HCT116 (cell line): Measurements from ENCODE around the gene FBXO15. TPM values are rescaled to one million over a fixed set of nuclear protein-coding genes. Genes with fewer than 3 reads are reported as not detected.

ENCODE experiments used
- ATAC-seq: fragments of 200-7000 bp; cut with Tn5 transposase; 2 replicates; pipeline ENCODE4 v1.9.1; 2020; ENCODE audit warnings: mild to moderate bottlenecking, moderate library complexity
- BruUV-seq: library from RNA; stranded (reverse); fragments of 400-500 nt; replicated peaks from 2 replicates; lab custom pipeline; 2021; lab: Mats Ljungman, UMichigan
- CTCF ChIA-PET: fragments of 300-600 bp; sonication (Branson Sonifier 250); formaldehyde crosslinking; loops from one replicate; lab custom pipeline; 2021; ENCODE audit warnings: antibody characterized with exemption; lab: Charles Lee
- POLR2A ChIA-PET: fragments of 300-600, 350-600 bp; sonication (Branson Sonifier 250); formaldehyde crosslinking; loops from one replicate; lab custom pipeline; 2021; ENCODE audit warnings: antibody characterized with exemption; lab: Charles Lee
- RAD21 ChIA-PET, 2 experiments: fragments of 300-600 bp; sonication (Branson Sonifier 250); formaldehyde crosslinking; loops; one replicate each; lab custom pipeline; 2023; ENCODE audit warnings: low total read pairs in 2 of 2; ENCODE audit not compliant: uncharacterized antibody in 2 of 2, unreplicated experiment in 2 of 2, low non-redundant PET in 1 of 2; lab: Charles Lee
- DNase-seq: peaks from one replicate; pipeline ENCODE4 v3.0.0-alpha.2; 2010; ENCODE audit warnings: low read depth, low spot score
- H2AFZ ChIP-seq: fragments of 200-600 bp; shearing (Covaris generic), sonication (generic); 2 replicates; pipeline ENCODE4 v1.6.1; 2017; ENCODE audit warnings: low read depth, mixed run types, mixed read lengths, antibody characterized with exemption, low read length; ENCODE audit not compliant: poor library complexity, severe bottlenecking
- H3K27ac ChIP-seq: 2 replicates; pipeline ENCODE4 v1.5.1; 2012; ENCODE audit warnings: low read depth, low read length
- H3K27me3 ChIP-seq: fragments of 200-600 bp; sonication (generic); 2 replicates; pipeline ENCODE4 v1.6.1; 2016; ENCODE audit warnings: mixed run types, low read length, mixed read lengths; ENCODE audit not compliant: insufficient read depth
- H3K36me3 ChIP-seq, 2 experiments: fragments of 200-500 bp in 1 of 2; fragments of 200-600 bp in 1 of 2; sonication (Bioruptor generic) in 1 of 2; sonication (generic) in 1 of 2; 2 replicates each; pipeline versions ENCODE4 v1.5.1 to v1.6.1; 2014 to 2016; ENCODE audit warnings: low read length in 2 of 2, inconsistent platforms in 1 of 2, mixed read lengths in 1 of 2, mixed run types in 1 of 2; ENCODE audit not compliant: insufficient read depth in 2 of 2, control insufficient read depth in 1 of 2
- H3K4me1 ChIP-seq, 2 experiments: fragments of 200-600 bp in 1 of 2; sonication (generic) in 1 of 2; 2 replicates each; pipeline versions ENCODE4 v1.5.1 to v1.6.1; 2012 to 2017; ENCODE audit warnings: low read length in 2 of 2, inconsistent platforms in 1 of 2, mild to moderate bottlenecking in 1 of 2, mixed read lengths in 1 of 2, mixed run types in 1 of 2, moderate library complexity in 1 of 2; ENCODE audit not compliant: insufficient read depth in 2 of 2, control insufficient read depth in 1 of 2
- H3K4me2 ChIP-seq: fragments of 200-600 bp; sonication (generic); 2 replicates; pipeline ENCODE4 v1.6.1; 2017; ENCODE audit warnings: mixed run types, low read length, mixed read lengths
- H3K4me3 ChIP-seq, 2 experiments: fragments of 200-600 bp in 1 of 2; sonication (generic) in 1 of 2; replicated peaks in 1 of 2; 2 replicates each; pipeline ENCODE4 v1.5.1; 2011 to 2016; ENCODE audit warnings: low read length in 2 of 2, control low read depth in 1 of 2, low read depth in 1 of 2, mild to moderate bottlenecking in 1 of 2, mixed read lengths in 1 of 2, mixed run types in 1 of 2
- H3K79me2 ChIP-seq: fragments of 200-600 bp; sonication (generic); 2 replicates; pipeline ENCODE4 v1.6.1; 2017; ENCODE audit warnings: mild to moderate bottlenecking, mixed run types, low read length, moderate library complexity, mixed read lengths; ENCODE audit not compliant: insufficient read depth
- H3K9ac ChIP-seq: fragments of 200-600 bp; sonication (generic); 2 replicates; pipeline ENCODE4 v1.6.1; 2016; ENCODE audit warnings: low read length, mixed read lengths
- H3K9me2 ChIP-seq: fragments of 200-600 bp; sonication (generic), shearing (Covaris generic); 2 replicates; pipeline ENCODE4 v1.6.1; 2017; ENCODE audit warnings: mixed run types, mild to moderate bottlenecking, moderate library complexity; ENCODE audit not compliant: insufficient read depth
- H3K9me3 ChIP-seq, 2 experiments: fragments of 200-500 bp in 1 of 2; fragments of 200-600 bp in 1 of 2; sonication (Bioruptor generic) in 1 of 2; sonication (generic) in 1 of 2; 2 replicates each; pipeline ENCODE4 v1.6.1; 2014 to 2017; ENCODE audit warnings: low read length in 2 of 2, mixed read lengths in 2 of 2, inconsistent platforms in 1 of 2, low read depth in 1 of 2, mild to moderate bottlenecking in 1 of 2, mixed run types in 1 of 2, moderate library complexity in 1 of 2; ENCODE audit not compliant: control insufficient read depth in 1 of 2, insufficient read depth in 1 of 2
- H4K20me1 ChIP-seq: fragments of 200-600 bp; sonication (generic), shearing (Covaris generic); 2 replicates; pipeline ENCODE4 v1.6.1; 2017; ENCODE audit warnings: mixed run types, mild to moderate bottlenecking, moderate library complexity; ENCODE audit not compliant: insufficient read depth
- CBX3 ChIP-seq: IDR thresholded peaks from 2 replicates; pipeline ENCODE4 v1.6.1; 2012; ENCODE audit warnings: low read depth
- CEBPB ChIP-seq: IDR thresholded peaks from 2 replicates; pipeline ENCODE4 v1.6.1; 2012; ENCODE audit warnings: low read depth
- EGR1 ChIP-seq: IDR thresholded peaks from 2 replicates; pipeline ENCODE4 v1.6.1; 2012; ENCODE audit warnings: low read depth
- EZH2 ChIP-seq: fragments of 200-600 bp; sonication (generic); IDR thresholded peaks from 2 replicates; pipeline ENCODE4 v1.6.1; 2017; ENCODE audit warnings: antibody characterized with exemption, mixed run types
- EZH2phosphoT487 ChIP-seq: fragments of 200-600 bp; IDR thresholded peaks from 2 replicates; pipeline ENCODE4 v1.6.1; 2018; ENCODE audit warnings: antibody characterized with exemption, borderline replicate concordance
- FOSL1 ChIP-seq: IDR thresholded peaks from 2 replicates; pipeline ENCODE4 v1.6.1; 2012; ENCODE audit warnings: low read depth
- JUND ChIP-seq: IDR thresholded peaks from 2 replicates; pipeline ENCODE4 v1.6.1; 2012
- RAD21 ChIP-seq: IDR thresholded peaks from 2 replicates; pipeline ENCODE4 v1.6.1; 2012; ENCODE audit warnings: low read depth, mild to moderate bottlenecking
- SP1 ChIP-seq: IDR thresholded peaks from 2 replicates; pipeline ENCODE4 v1.6.1; 2012; ENCODE audit warnings: low read depth
- SRF ChIP-seq: IDR thresholded peaks from 2 replicates; pipeline ENCODE4 v1.6.1; 2012; ENCODE audit warnings: low read depth
- TCF7L2 ChIP-seq: IDR thresholded peaks from 2 replicates; pipeline ENCODE4 v1.7.0; 2011; ENCODE audit warnings: borderline replicate concordance, inconsistent platforms; ENCODE audit not compliant: insufficient read depth, insufficient read length; ENCODE audit errors: extremely low read depth
- YY1 ChIP-seq: IDR thresholded peaks from 2 replicates; pipeline ENCODE4 v1.6.1; 2011; ENCODE audit warnings: low read length, low read depth, moderate library complexity, mild to moderate bottlenecking; ENCODE audit not compliant: insufficient replicate concordance; ENCODE audit errors: extremely low read depth
- intact Hi-C: fragments of 100-400 bp; cut with micrococcal nuclease; formaldehyde crosslinking; loops from 2 replicates; pipeline ENCODE4 v1.10.0; 2022
- total RNA-seq: library from RNA; stranded (reverse); gene quantifications from one replicate; pipeline ENCODE4 v1.2.1, GENCODE V29; 2021; ENCODE audit not compliant: unreplicated experiment
- TF ChIP-seq, protein P1 (sequence below): IDR thresholded peaks from 2 replicates; pipeline ENCODE4 v1.6.1; 2011; ENCODE audit warnings: mild to moderate bottlenecking, low read length, moderate library complexity; ENCODE audit not compliant: insufficient replicate concordance; ENCODE audit errors: extremely low read depth
- TF ChIP-seq, protein P2 (sequence below): IDR thresholded peaks from 2 replicates; pipeline ENCODE4 v1.6.1; 2012
- TF ChIP-seq, protein P3 (sequence below), 3 experiments: fragments of 200-600 bp in 1 of 3; sonication (generic) in 1 of 3; IDR thresholded peaks in 2 of 3; conservative IDR thresholded peaks in 1 of 3; 2 replicates each; pipeline ENCODE4 v1.5.1; 2012 to 2017; ENCODE audit warnings: low read depth in 2 of 3, low read length in 2 of 3, antibody characterized with exemption in 1 of 3, borderline replicate concordance in 1 of 3, control low read depth in 1 of 3, mild to moderate bottlenecking in 1 of 3, mixed read lengths in 1 of 3, mixed run types in 1 of 3, moderate library complexity in 1 of 3; ENCODE audit not compliant: insufficient read depth in 1 of 3
- TF ChIP-seq, protein P4 (sequence below): IDR thresholded peaks from 2 replicates; pipeline ENCODE4 v1.6.1; 2012

FBXO15 gene
- total RNA-seq, 1 experiment from 2014 or later: 1.1 TPM

DNA sequence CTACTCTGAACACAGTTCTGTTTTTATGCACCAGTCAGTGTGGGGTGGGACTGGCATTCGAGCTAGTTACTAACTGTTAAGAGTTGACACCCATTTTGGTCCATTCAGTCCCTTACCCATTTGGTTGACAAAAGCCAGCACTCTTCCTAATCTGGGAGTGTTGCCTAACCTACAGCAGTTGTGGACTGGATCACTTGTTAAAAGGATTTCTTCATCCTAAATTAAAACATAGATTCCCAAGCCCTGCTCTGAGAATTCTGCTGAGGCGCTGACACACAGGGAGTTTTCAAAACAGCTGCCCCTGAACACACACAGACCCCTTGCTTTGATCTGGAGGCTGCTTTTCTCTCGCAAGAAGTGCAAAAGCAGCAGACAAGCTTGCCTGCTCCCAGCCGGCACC is 7.1 kb upstream of the FBXO15 start:
- DNase-seq (no peak), ATAC-seq (no peak)
- ChIA-PET RAD21 (no interaction called here), CTCF (no interaction called here), POLR2A (no interaction called here)
- intact Hi-C loops: no loop called here
- Histone ChIP-seq H3K27ac (no peak overlapping the region), H3K9me3 (no peaks in the 10 kb centered on the region), H3K4me2 (no peak overlapping the region), H3K9ac (no peak overlapping the region), H3K79me2 (peaks cover 73% of the 10 kb centered on the region), H4K20me1 (peaks cover 5% of the 10 kb centered on the region; the same call in 1 of the 2 replicates), H3K9me2 (no peaks in the 10 kb centered on the region), H2AFZ (no peak overlapping the region), H3K36me3 (peaks cover 24 to 33% of the 10 kb centered on the region in 2 experiments; a peak in 3 of 4 replicates), H3K4me1 (peaks cover 1 to 3% of the 10 kb centered on the region in 2 experiments; a peak in 3 of 4 replicates), H3K27me3 (no peaks in the 10 kb centered on the region), H3K4me3 (no peak overlapping the region)
- TF ChIP-seq, protein P1, sequence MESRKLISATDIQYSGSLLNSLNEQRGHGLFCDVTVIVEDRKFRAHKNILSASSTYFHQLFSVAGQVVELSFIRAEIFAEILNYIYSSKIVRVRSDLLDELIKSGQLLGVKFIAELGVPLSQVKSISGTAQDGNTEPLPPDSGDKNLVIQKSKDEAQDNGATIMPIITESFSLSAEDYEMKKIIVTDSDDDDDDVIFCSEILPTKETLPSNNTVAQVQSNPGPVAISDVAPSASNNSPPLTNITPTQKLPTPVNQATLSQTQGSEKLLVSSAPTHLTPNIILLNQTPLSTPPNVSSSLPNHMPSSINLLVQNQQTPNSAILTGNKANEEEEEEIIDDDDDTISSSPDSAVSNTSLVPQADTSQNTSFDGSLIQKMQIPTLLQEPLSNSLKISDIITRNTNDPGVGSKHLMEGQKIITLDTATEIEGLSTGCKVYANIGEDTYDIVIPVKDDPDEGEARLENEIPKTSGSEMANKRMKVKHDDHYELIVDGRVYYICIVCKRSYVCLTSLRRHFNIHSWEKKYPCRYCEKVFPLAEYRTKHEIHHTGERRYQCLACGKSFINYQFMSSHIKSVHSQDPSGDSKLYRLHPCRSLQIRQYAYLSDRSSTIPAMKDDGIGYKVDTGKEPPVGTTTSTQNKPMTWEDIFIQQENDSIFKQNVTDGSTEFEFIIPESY: no peak
- TF ChIP-seq, protein P2, sequence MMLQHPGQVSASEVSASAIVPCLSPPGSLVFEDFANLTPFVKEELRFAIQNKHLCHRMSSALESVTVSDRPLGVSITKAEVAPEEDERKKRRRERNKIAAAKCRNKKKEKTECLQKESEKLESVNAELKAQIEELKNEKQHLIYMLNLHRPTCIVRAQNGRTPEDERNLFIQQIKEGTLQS: no peak
- TF ChIP-seq EZH2phosphoT487: no peak
- no peak for TF ChIP-seq EGR1
- TF ChIP-seq SP1: no peak
- no peak for TF ChIP-seq JUND
- TF ChIP-seq CBX3: no peak
- no peak for TF ChIP-seq SRF
- no peak for TF ChIP-seq CEBPB
- BruUV-seq: no TSS peak

DNA sequence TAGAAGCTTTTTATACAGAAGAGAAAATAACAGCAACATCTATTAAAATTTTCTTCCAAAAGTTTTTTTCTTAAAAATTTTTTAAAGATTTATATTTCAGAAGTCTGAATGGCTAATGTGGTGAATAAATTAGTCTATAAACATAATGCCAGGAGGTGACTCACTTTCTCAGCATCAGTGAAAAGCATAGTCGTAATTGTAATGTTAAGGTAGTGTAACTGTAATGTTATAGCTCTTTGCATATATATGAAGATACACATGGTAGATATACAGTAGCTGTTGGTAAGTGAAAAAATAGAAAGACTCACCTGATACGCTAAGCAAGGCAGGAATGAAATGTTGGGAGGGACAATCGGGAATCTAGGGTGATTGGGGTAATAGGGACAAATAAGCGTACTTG is 6.2 kb upstream of the FBXO15 start:
- intact Hi-C loops: no loop called here
- peaks cover 82% of the 10 kb centered on the region for H3K79me2 ChIP-seq
- no peak overlapping the region for H2AFZ ChIP-seq
- ChIA-PET POLR2A (no interaction called here), CTCF (no interaction called here), RAD21 (no interaction called here)
- TF ChIP-seq, protein P3, sequence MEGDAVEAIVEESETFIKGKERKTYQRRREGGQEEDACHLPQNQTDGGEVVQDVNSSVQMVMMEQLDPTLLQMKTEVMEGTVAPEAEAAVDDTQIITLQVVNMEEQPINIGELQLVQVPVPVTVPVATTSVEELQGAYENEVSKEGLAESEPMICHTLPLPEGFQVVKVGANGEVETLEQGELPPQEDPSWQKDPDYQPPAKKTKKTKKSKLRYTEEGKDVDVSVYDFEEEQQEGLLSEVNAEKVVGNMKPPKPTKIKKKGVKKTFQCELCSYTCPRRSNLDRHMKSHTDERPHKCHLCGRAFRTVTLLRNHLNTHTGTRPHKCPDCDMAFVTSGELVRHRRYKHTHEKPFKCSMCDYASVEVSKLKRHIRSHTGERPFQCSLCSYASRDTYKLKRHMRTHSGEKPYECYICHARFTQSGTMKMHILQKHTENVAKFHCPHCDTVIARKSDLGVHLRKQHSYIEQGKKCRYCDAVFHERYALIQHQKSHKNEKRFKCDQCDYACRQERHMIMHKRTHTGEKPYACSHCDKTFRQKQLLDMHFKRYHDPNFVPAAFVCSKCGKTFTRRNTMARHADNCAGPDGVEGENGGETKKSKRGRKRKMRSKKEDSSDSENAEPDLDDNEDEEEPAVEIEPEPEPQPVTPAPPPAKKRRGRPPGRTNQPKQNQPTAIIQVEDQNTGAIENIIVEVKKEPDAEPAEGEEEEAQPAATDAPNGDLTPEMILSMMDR (IDR thresholded peaks at IDR 0.05 in 2 of 3, conservative IDR thresholded peaks at IDR 0.05 in 1 of 3; ENCODE audit: borderline replicate concordance in 1 of 3, insufficient read depth in 1 of 3, low read depth in 2 of 3, low read length in 2 of 3): no peak
- TF ChIP-seq EZH2phosphoT487 (no peak), CBX3 (no peak), TCF7L2 (no peak), FOSL1 (no peak), CEBPB (no peak), RAD21 (no peak), SRF (no peak), YY1 (no peak), EZH2 (no peak), SP1 (no peak)
- TF ChIP-seq, protein P4, sequence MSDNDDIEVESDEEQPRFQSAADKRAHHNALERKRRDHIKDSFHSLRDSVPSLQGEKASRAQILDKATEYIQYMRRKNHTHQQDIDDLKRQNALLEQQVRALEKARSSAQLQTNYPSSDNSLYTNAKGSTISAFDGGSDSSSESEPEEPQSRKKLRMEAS: no peak
- TF ChIP-seq, protein P2: no peak
- no peaks in the 10 kb centered on the region for H3K27me3 ChIP-seq
- H3K4me1 ChIP-seq: peaks cover 4 to 9% of the 10 kb centered on the region in 2 experiments; a peak in 3 of 4 replicates
- H4K20me1 ChIP-seq: peaks cover 5% of the 10 kb centered on the region; the same call in 1 of the 2 replicates
- DNase-seq: no peak
- no peak overlapping the region for H3K4me2 ChIP-seq
- no peak overlapping the region for H3K27ac ChIP-seq
- no peak overlapping the region for H3K4me3 ChIP-seq
- ATAC-seq: no peak
- no peaks in the 10 kb centered on the region for H3K9me3 ChIP-seq
- H3K36me3 ChIP-seq: peaks cover 23 to 29% of the 10 kb centered on the region in 2 experiments; a peak in 3 of 4 replicates
- BruUV-seq: no TSS peak
- no peak overlapping the region for H3K9ac ChIP-seq
- no peaks in the 10 kb centered on the region for H3K9me2 ChIP-seq
